Measurements from ENCODE around the gene MS4A10.

MS4A10 gene

DNA sequence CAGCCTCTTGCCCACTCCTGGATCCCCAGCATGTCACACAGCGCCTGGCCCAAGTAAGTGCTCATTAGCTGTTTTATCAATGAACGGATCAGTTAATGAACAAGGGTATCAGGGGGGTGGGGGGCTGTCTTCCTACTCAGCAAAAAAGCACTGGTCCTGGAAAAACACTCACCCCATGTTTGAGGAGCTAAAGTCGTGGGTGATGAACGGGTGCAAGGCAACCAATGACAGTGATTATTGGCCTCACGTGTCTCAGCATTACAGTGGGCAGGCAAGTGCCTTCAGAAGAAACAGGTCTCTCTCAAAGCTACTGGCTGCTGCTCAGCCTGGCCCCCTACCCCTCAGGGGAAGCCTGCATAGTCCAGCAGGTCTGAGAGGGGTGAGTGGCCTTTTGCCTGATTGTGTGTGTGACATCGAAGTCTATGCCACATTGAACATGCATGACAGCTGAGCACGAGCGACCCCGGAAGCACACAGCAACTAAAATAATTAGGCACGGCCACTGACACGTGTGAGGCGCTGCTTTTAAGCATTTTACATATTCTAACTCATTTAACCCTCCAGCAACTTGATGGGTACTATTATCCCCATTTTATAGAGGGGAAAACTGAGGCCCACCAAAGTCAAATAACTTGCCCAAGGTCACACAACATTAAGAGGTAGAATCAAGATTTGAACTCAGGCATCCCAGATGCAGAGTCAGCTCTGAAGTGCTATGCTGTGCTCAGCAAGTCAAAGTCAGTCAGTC lies 2.6 kb upstream of the MS4A10 start:
- no peak overlapping the region for H3K4me3 ChIP-seq (ENCODE audit: low read depth, low read length)
- DNase-seq (ENCODE audit: low read depth): no peak

DNA sequence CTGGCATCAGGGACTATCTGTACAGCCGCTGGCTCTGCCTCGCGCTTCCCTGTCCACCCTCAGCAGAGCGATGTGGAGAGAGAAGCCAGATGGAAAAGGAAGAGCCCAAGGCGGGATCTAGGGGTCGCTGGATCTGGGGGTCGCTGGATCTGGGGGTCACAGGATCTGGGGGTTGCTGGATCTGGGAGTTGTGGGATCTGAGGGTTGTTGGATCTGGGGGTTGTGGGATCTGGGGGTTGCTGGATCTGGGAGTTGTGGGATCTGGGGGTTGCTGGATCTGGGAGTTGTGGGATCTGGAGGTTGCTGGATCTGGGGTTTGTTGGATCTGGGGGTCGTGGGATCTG lies 2.0 kb upstream of the MS4A10 start:
- DNase-seq (ENCODE audit: low read depth): no peak
- no peak overlapping the region for H3K4me3 ChIP-seq (ENCODE audit: low read depth, low read length)

DNA sequence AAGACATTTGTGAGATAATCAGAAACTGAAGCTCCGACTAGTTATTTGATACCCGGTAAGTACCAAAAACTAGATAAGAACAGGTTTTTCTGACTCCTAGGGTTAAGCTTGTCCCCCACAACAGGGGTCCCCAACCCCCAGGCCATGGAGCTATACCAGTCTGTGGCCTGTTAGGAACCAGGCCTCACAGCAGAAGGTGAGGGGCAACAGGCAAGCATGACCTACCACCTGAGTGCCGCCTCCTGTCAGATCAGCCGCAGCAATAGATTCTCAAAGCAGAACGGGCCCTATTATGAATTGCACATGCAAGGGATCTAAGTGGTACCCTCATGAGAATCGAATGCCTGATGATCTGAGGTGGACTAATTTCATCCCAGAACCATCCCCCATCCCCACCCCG lies 1.2 kb upstream of the MS4A10 start:
- no peak overlapping the region for H3K4me3 ChIP-seq (ENCODE audit: low read depth, low read length)
- DNase-seq (ENCODE audit: low read depth): no peak

DNA sequence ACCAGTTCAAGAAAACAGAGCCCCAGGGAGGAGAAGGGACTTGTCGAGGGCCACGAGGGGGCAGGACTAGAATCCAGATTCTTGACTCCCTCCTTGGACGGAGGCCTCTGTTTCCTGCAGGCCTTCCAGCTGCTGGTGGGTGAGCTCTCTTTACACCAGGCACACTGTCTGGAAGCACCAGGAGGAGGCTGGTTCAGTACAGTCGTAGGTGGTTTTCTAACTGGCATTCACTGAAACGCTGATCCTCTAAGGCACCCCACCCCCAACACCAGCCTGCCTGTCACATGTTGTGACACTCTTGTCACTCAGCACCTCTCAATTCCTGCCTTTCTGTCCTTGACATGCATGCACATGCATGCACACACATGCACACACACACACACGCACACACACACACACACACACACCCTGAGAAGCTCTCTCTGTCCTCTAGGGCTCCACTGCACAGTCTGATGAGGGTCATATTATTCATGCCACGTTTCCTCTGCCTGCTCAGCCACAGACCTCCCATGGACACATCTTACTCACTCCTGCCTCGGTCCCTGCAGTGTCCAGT lies 751 bp downstream of the MS4A10 start:
- no peak overlapping the region for H3K4me3 ChIP-seq (ENCODE audit: low read depth, low read length)
- DNase-seq (ENCODE audit: low read depth): peak; percentile 49

DNA sequence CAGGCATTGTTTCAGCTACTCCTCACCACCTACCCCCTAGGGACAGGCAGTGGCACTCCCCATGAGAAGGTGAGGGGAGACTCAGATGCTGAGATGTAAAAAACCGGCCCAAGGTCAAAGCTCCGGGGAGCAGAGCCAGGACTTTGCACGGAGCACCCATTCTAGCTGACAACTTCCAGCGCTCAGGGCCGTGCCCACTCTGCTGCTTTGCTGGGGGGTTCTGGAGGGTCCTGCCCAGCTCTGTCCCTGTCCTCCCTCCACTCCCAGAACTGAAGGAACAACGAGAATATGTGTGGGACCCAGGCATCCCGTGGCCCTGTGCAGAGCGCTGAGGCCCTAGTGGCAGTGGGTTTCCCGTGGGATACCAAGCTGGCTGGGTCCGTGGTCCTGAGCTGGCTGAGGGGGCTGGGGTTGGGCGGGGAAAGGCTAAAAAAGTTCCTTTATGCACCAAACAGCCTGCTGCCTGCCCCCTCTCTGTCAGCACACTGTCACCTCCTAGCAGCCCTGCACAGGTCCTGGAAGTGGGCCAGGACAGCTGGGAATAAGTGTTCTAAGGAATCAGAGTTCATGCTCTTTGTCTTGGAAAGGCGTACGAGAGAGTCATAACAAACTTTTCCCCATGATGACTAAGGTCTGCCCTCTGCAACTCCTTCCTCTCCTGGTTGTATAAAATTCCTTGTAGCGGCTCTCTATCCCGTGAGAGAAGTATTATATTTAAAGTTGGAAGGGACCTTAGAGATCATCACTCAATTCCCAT lies 1.9 kb downstream of the MS4A10 start:
- no peak overlapping the region for H3K4me3 ChIP-seq (ENCODE audit: low read depth, low read length)

DNA sequence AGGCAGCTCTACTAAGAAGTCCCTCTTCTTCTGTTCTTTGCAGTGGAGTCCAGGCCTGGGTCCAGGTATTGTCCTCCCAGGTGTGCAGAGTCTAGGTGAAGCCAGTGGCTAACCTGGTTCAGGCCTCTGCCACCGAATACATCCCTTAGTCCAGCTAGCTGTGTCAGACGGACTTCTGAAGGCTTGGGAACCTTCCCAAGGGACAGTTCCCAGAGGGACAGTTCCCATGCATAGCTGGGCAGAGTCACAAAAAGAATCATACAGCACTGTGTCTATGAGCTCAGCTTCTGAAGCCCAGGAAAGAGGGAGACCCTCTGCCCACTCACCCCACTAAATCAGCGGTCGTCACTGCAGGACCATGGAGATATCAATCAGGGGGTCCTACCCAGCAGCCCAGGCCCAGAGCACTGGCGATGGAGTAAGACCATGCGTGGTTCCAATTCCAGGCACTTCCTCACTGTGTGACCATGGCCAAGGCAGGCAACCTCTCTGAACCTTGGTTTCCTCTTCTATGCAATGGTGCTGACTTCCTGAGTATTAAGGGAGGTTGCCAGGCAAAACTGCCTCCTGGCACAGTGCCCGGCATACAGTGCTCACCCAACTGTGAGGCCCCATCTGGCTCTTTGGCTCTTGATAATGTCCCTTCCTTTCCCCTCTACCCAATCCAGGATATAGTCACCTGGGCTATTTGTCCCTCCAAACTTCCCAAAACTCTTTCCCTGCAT lies 3.4 kb downstream of the MS4A10 start:
- H3K4me3 ChIP-seq (ENCODE audit: low read depth, low read length): no peak overlapping the region
- no peak for DNase-seq (ENCODE audit: low read depth)

More for the DNA sequence above, 1.9 kb downstream of the MS4A10 start:
- DNase-seq (ENCODE audit: low read depth): peak; percentile 82

DNA sequence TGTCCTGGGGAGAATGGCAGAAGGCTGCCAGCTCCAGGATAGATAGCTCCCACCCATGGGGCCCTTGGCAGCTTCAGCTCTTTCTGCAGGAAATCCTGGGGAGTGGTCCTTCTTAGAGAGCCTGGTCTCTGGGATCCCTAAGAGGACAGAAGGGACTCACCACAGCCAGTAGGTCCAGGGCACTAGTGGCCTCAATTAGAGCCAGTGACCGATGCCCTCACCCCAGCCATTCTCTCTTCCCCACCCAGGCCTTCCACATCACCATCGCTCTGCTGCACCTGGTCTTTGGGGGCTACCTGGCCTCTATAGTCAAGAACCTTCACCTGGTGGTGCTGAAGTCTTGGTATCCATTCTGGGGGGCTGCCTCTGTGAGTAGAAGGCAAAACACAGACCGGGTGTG lies 5.6 kb downstream of the MS4A10 start:
- H3K4me3 ChIP-seq (ENCODE audit: low read depth, low read length): no peak overlapping the region
- DNase-seq (ENCODE audit: low read depth): no peak

DNA sequence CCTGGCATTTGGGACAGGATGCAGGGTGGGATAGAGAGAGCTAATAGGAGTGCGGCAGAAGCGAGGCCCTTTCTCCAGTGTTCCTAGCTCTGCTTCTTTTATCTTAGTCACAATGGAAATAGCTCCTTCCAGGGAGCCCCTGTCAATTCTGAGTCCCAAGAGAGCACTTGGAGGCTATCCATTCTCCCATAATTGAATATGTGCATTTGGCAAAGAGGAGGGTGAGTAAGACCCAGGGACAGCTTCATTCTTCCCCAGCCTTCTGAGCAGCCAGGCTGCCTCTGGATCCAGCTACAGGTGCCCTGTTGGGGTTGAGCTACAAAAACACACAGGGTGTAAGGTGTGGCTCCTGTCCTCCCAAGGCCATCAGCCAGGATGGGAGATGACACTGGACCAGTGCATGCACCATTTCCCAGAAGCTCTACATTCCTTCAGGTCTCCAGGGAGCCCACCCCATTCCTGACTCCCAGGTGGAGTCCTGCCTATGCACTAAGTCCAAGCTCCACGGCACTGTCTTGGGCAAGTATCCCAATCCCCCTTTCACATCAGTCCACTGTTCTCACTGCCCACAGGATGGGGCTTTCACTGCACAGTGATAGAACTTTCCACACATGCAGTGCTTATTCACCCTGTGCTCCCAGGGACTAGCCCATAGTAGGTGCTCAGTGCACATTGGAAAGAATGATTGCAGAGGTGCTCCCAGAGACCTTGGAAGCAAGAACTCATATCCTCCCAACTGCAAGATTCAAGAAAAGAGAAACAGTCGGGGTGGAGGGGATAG lies 6.2 kb downstream of the MS4A10 start:
- no peak for DNase-seq (ENCODE audit: low read depth)
- H3K4me3 ChIP-seq (ENCODE audit: low read depth, low read length): no peak overlapping the region

DNA sequence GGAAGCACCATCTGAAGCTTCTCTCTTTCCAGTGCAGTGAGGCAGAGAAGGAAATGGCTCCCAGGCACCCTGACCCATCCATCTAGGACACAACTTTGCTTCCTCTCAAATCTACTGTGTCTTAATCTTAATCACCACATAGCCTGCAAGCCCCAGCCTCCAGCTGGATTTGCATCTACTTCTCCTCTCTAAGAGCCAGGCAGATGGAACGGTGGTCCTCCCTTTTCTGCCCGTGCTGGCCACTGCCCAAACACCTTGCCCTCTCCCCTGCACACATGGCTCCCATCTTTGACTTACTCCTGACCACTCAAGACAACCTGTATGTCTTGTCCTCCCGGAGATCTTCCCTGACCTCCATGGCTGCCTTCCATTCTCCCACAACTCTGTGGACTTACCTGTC lies 7.4 kb downstream of the MS4A10 start:
- DNase-seq (ENCODE audit: low read depth): no peak
- no peak overlapping the region for H3K4me3 ChIP-seq (ENCODE audit: low read depth, low read length)

DNA sequence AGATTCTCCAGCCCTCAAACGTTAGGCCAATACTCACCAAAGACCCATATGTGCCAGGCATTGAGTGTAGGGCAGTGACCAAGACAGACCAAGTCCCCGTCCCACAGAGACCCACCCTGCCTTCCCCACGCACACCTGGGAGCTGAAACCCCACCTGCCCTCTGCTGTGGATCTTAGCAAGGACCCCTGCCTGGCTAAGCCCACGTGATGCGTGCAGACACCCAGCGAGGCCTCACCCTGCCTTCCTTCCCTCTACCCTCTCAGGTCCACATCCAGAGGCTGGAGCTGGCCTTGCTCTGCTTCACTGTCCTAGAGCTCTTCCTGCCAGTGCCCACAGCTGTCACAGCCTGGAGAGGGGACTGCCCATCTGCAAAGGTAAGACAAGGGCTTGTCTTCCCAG lies 10.2 kb downstream of the MS4A10 start:
- DNase-seq (ENCODE audit: low read depth): no peak
- H3K4me3 ChIP-seq (ENCODE audit: low read depth, low read length): no peak overlapping the region

DNA sequence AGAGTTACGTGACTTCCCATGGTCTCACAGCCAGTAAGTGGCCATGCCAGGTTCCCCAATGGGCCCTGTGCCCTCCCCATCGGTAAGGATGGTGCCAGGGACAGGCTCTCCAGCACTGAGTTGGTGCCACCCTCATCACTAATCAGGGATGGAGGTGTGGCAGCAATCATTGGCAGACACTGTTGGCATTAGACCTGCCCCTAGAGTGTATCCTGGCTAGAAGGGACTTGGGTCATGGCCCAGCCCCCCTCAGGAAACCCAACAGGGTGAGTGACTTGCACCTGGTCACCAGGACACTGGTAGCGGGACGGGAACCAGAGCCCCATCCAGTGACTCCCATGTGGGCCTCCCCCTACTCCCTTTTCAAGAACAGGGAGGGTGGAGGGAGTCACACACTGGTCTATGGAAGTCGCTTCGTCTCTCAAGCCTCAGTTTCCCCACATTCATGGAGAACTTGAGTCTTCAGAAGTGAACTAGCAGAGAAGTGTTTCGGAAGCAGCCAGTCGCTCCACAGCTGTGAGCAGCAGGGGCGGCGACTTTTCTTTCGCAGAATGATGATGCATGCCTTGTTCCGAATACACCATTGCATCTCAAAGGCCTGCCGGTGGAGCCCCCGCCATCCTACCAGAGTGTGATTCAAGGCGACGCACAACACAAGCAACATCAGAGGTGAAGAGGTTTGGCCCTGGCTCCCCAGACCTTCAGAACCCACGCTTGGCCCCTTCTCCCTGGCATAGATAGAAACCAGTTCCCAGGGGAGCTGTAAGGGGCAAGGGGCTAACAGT lies 12.9 kb downstream of the MS4A10 start:
- no peak for DNase-seq (ENCODE audit: low read depth)
- no peak overlapping the region for H3K4me3 ChIP-seq (ENCODE audit: low read depth, low read length)

DNA sequence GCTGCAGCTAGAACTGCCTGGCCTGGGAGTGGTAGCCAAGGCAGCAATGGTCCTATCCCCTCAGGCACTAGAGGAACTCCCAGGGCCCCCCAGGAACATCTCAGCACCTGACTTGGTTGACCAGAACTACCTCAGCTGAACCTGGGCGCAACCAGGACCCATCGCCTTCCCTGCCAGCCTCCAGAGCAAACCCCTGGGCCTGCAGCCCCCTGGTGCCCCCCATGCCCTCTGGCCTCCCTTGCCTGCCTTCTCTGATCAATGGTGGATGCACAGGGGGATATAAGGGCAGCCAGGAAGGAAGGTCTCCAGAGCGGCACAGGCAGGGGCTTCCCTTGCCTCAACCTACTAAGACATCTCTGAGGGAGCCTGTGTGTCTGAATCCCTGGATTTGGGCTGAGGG lies 13.5 kb downstream of the MS4A10 start:
- no peak for DNase-seq (ENCODE audit: low read depth)
- H3K4me3 ChIP-seq (ENCODE audit: low read depth, low read length): no peak overlapping the region

DNA sequence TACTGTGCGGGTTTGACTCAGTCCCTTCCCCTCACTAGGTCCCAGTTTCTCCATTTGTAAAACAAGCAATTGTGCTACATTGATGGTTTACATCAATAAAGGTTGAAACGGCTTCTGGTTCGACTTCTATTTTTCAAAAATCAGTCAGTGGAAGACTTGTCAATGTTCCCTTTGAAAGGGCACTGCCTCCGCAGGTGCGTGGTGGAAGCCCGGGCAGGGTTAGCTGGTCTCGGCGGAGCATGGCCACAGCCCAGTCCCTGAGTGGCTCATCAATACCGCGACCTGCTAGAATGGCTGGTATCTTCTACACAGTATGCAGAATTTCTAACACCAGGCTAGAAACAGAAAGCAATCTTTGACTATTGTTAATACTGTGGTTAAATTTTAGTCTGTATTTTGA lies 16.1 kb downstream of the MS4A10 start:
- DNase-seq (ENCODE audit: low read depth): no peak
- H3K4me3 ChIP-seq (ENCODE audit: low read depth, low read length): no peak overlapping the region

DNA sequence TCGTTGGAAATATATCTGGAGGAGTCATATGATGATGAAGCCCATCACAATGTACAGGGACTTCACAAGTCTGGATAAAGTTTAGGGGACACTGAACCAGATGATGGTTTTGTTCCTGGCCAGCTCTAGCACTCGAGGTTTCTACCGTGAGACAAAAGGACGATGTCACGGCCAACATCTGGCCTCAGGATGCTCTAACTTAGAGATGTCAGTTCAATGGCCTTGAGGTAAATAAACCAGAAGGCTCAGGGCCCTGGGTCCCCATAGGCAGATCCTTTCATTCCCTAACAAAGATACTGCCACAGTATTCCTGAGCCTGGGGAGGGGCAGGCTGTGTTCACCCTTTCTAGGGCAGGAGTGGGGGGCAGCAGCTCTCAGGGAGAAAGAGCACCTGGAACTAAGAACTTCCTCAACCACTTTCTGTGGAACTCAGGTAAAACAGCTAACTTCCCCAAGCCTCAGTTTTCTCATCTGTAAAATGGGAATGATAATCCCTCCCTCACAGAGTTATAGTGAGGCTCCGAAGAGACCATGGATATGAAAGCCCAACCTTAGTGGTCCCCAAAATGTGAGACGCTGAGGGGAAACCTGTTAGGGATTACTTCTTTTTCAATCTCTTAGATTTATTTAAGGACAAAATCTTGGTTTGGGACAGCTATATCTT lies 18.3 kb downstream of the MS4A10 start:
- H3K4me3 ChIP-seq (ENCODE audit: low read depth, low read length): no peak overlapping the region
- no peak for DNase-seq (ENCODE audit: low read depth)

DNA sequence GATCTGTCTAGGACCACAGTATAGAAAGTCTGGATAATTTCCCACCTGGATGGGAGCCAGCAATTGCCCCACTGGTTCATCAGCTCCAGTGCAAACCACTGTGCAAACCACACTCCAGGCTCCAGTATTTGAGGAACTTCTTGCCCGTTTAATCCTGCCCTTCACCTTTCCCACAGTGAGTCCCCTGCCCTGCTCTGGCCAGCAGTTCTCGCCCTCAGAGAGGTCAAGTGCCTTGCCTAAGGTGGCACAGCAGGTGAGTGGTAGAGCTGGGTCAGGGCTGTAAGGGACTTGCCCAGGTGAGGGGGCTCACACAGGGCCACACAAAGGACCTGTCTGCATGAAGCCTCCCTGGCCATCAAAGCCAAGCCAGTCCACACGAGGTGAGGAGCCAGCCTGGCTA lies 24.1 kb downstream of the MS4A10 start:
- no peak overlapping the region for H3K4me3 ChIP-seq (ENCODE audit: low read depth, low read length)
- DNase-seq (ENCODE audit: low read depth): no peak

DNA sequence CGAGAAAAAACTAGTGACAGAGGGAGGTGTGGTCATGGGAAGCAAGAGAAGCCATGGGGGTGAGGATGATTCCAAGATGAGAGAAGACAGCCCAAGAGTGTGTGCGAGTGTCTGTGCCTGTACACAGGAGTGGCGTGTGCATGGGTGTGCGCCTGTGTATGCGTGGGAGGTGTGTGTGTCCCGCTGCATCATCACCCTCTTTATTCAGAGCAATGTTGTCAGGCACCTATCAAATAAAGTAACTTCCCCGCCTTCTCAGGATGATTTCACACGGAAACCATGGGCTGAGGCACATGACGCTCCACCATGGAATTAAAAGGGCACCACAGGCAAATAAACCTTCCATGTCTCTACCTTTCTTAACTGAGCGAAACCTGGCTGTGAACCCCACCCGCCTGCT lies 24.6 kb downstream of the MS4A10 start:
- no peak overlapping the region for H3K4me3 ChIP-seq (ENCODE audit: low read depth, low read length)
- no peak for DNase-seq (ENCODE audit: low read depth)

DNA sequence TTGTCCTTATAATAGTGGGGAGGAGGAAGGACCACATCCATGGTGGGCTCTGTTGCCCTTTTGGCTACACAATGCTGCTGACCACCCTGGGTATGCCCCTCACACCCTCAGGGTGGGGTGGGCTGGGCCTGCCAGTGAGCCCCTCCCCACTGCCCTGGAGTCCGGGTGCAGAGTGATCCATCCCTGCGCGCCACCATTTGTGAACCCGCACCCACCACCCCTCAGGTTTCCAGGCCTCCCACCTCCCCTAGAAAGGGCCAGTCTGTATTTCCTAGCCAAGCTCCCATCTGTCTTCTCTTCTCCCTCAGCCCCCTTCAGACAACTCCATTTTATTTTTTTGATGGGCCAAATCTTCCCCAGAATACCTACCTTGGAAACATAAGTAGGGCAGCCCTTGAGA lies 25.0 kb downstream of the MS4A10 start:
- no peak overlapping the region for H3K4me3 ChIP-seq (ENCODE audit: low read depth, low read length)
- no peak for DNase-seq (ENCODE audit: low read depth)

DNA sequence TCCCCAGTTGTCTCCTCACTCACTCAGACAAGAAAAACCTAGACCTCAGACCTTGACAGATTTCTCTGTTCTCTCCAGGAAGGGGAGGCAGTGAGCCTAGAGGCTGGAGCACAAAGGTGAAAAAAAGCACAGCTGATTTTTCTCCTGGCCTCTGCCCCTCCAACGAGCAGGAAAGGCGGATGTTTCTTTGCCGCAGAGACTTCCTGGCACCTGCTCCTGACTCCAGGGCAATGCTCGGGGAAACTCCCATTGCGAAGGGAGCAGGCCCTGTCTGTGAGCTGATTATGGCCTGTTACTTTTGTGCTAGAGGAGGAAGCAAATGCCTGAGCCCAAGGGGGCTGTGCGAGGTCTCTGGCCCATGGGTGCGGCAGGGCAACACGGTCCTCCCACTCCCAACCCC lies 25.4 kb downstream of the MS4A10 start:
- H3K4me3 ChIP-seq (ENCODE audit: low read depth, low read length): no peak overlapping the region
- no peak for DNase-seq (ENCODE audit: low read depth)

Data from skeletal muscle cell (primary cell).